HepG2 (cell line): ENCODE data around the gene PCIF1. TPM values are rescaled to one million over a fixed set of nuclear protein-coding genes. Genes with fewer than 3 reads are reported as not detected.

ENCODE experiments used
- DNMT1 ChIP-seq: sonication (generic); formaldehyde crosslinking; IDR thresholded peaks from 2 replicates; pipeline ENCODE4 v1.5.1; 2020; ENCODE audit warnings: mild to moderate bottlenecking, missing genetic modification reagents
- EED ChIP-seq: sonication (generic); formaldehyde crosslinking; IDR thresholded peaks from 2 replicates; pipeline ENCODE4 v1.5.0; 2020; ENCODE audit warnings: mild to moderate bottlenecking, missing genetic modification reagents
- GPN1 ChIP-seq: sonication (generic); formaldehyde crosslinking; IDR thresholded peaks from 2 replicates; pipeline ENCODE4 v1.5.1; 2020; ENCODE audit warnings: missing genetic modification reagents, borderline replicate concordance
- ONECUT2 ChIP-seq: sonication (generic); formaldehyde crosslinking; IDR thresholded peaks from 2 replicates; pipeline ENCODE4 v1.4.0; 2020; ENCODE audit warnings: missing genetic modification reagents
- PAF1 ChIP-seq: IDR thresholded peaks from 2 replicates; pipeline ENCODE4 v1.6.1; 2016; ENCODE audit warnings: missing genetic modification reagents, missing compliant biosample characterization
- PHF20 ChIP-seq: sonication (generic); formaldehyde crosslinking; IDR thresholded peaks from 2 replicates; pipeline ENCODE4 v1.5.0; 2020; ENCODE audit warnings: mild to moderate bottlenecking, missing genetic modification reagents
- PHF8 ChIP-seq: sonication (generic); formaldehyde crosslinking; IDR thresholded peaks from 2 replicates; pipeline ENCODE4 v1.5.0; 2020; ENCODE audit warnings: missing genetic modification reagents
- RFX5 ChIP-seq: IDR thresholded peaks from 2 replicates; pipeline ENCODE4 v1.6.1; 2011; ENCODE audit warnings: low read depth, low read length, improper control_type of control experiment
- TAF1 ChIP-seq: sonication (generic); formaldehyde crosslinking; IDR thresholded peaks from 2 replicates; pipeline ENCODE4 v1.4.0; 2020; ENCODE audit warnings: missing genetic modification reagents
- TCF7L2 ChIP-seq: IDR thresholded peaks from 2 replicates; pipeline ENCODE4 v1.6.1; 2011; ENCODE audit warnings: mild to moderate bottlenecking, low read depth, low read length, moderate library complexity
- TIGD3 ChIP-seq: sonication (generic); formaldehyde crosslinking; IDR thresholded peaks from 2 replicates; pipeline ENCODE4 v1.5.1; 2020; ENCODE audit warnings: mild to moderate bottlenecking, missing genetic modification reagents, borderline replicate concordance
- ZBTB39 ChIP-seq: sonication (generic); formaldehyde crosslinking; IDR thresholded peaks from 2 replicates; pipeline ENCODE4 v1.5.0; 2020; ENCODE audit warnings: missing genetic modification reagents
- ZEB1 ChIP-seq: IDR thresholded peaks from 2 replicates; pipeline ENCODE4 v1.6.1; 2012; ENCODE audit warnings: mild to moderate bottlenecking, low read depth, inconsistent platforms; ENCODE audit not compliant: insufficient replicate concordance
- ZFP36 ChIP-seq: fragments of 150-350 bp; IDR thresholded peaks from 2 replicates; pipeline ENCODE4 v1.6.1; 2018; ENCODE audit warnings: borderline replicate concordance, low read length, low read depth; ENCODE audit not compliant: partially characterized antibody
- ZKSCAN1 ChIP-seq: fragments of 150-350 bp; IDR thresholded peaks from 2 replicates; pipeline ENCODE4 v1.6.1; 2014; ENCODE audit warnings: low read length
- ZKSCAN8 ChIP-seq: IDR thresholded peaks from 2 replicates; pipeline ENCODE4 v1.6.1; 2016; ENCODE audit warnings: borderline replicate concordance, missing genetic modification reagents, missing compliant biosample characterization
- ZMYM4 ChIP-seq: sonication (generic); formaldehyde crosslinking; IDR thresholded peaks from 2 replicates; pipeline ENCODE4 v1.8.1; 2023; ENCODE audit warnings: mild to moderate bottlenecking, missing genetic modification reagents
- ZNF282 ChIP-seq: fragments of 450-650 bp; IDR thresholded peaks from 2 replicates; pipeline ENCODE4 v1.6.1; 2018; ENCODE audit not compliant: partially characterized antibody
- ZNF33A ChIP-seq: sonication (generic); formaldehyde crosslinking; IDR thresholded peaks from 2 replicates; pipeline ENCODE4 v1.5.1; 2020; ENCODE audit warnings: missing genetic modification reagents, mild to moderate bottlenecking, moderate library complexity, borderline replicate concordance
- ZNF589 ChIP-seq: sonication (generic); formaldehyde crosslinking; conservative IDR thresholded peaks from 2 replicates; pipeline ENCODE4 v1.8.0; 2022; ENCODE audit warnings: mild to moderate bottlenecking, moderate library complexity, missing genetic modification reagents
- ZNF639 ChIP-seq: conservative IDR thresholded peaks from 2 replicates; pipeline ENCODE4 v1.6.1; 2018; ENCODE audit warnings: missing genetic modification reagents
- polyA plus RNA-seq, 8 experiments: library from polyadenylated mRNA; depleted of rRNA in 3 of 8; stranded (reverse) in 7 of 8; unstranded in 1 of 8; fragments of >200 nt; fragmentation: Illumina TruSeq in 4 of 8; extraction: Trizol in 4 of 8; gene quantifications; 2 replicates each; pipeline versions ENCODE4 v1.2.1 to v1.2.3, GENCODE V29; 2011 to 2016; ENCODE audit warnings: low read depth in 4 of 8, missing spikeins in 1 of 8, mixed read lengths in 1 of 8; ENCODE audit not compliant: insufficient read depth in 1 of 8
- total RNA-seq, 5 experiments: library from RNA; depleted of rRNA; stranded (reverse); fragments of >200 nt; fragmentation: Illumina TruSeq; extraction: Trizol; gene quantifications; 2 replicates each; pipeline ENCODE4 v1.2.3, GENCODE V29; 2016; ENCODE audit warnings: low read depth in 1 of 5
- TF ChIP-seq, protein P1 (sequence below): sonication (generic); formaldehyde crosslinking; conservative IDR thresholded peaks from 2 replicates; pipeline ENCODE4 v1.4.0; 2020; ENCODE audit warnings: missing genetic modification reagents
- TF ChIP-seq, protein P2 (sequence below): sonication (generic); formaldehyde crosslinking; IDR thresholded peaks from 2 replicates; pipeline ENCODE4 v1.4.0; 2020; ENCODE audit warnings: missing genetic modification reagents

Gene PCIF1
- total and polyA plus RNA-seq, 2 of the 13 experiments (the other 11 are each of a cell fraction or from before 2014, with no cell fraction given): 20.9 to 24.4 TPM

GRCh38 chr20:45909336-45909808, 25.1 kb upstream of the PCIF1 start (continued):
- TF ChIP-seq, protein P1, sequence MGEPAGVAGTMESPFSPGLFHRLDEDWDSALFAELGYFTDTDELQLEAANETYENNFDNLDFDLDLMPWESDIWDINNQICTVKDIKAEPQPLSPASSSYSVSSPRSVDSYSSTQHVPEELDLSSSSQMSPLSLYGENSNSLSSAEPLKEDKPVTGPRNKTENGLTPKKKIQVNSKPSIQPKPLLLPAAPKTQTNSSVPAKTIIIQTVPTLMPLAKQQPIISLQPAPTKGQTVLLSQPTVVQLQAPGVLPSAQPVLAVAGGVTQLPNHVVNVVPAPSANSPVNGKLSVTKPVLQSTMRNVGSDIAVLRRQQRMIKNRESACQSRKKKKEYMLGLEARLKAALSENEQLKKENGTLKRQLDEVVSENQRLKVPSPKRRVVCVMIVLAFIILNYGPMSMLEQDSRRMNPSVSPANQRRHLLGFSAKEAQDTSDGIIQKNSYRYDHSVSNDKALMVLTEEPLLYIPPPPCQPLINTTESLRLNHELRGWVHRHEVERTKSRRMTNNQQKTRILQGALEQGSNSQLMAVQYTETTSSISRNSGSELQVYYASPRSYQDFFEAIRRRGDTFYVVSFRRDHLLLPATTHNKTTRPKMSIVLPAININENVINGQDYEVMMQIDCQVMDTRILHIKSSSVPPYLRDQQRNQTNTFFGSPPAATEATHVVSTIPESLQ: 0 out of 2 replicates have a peak, but pooled peaks have one; percentile 69
- TF ChIP-seq ZMYM4 (CRISPR knock-in tag) (peak; percentile 68), DNMT1 (CRISPR knock-in tag) (peak; percentile 28; the same call in 1 of the 2 replicates), EED (CRISPR knock-in tag) (no peak), TIGD3 (CRISPR knock-in tag) (no peak), ZNF282 (no peak), ZKSCAN1 (no peak), ZNF639 (CRISPR knock-in tag) (no peak), PHF20 (CRISPR knock-in tag) (no peak), PAF1 (CRISPR knock-in tag) (no peak), ONECUT2 (CRISPR knock-in tag) (no peak), ZNF33A (CRISPR knock-in tag) (no peak), GPN1 (CRISPR knock-in tag) (no peak), ZFP36 (no peak), ZBTB39 (no peak), RFX5 (0 out of 2 replicates have a peak, but pooled peaks have one; percentile 19), PHF8 (CRISPR knock-in tag) (peak; percentile 20), ZNF589 (CRISPR knock-in tag) (peak; percentile 87; the same call in 1 of the 2 replicates), TCF7L2 (no peak), TAF1 (CRISPR knock-in tag) (peak; percentile 38; the same call in 1 of the 2 replicates), ZEB1 (no peak), ZKSCAN8 (CRISPR knock-in tag) (no peak)
- TF ChIP-seq, protein P2, sequence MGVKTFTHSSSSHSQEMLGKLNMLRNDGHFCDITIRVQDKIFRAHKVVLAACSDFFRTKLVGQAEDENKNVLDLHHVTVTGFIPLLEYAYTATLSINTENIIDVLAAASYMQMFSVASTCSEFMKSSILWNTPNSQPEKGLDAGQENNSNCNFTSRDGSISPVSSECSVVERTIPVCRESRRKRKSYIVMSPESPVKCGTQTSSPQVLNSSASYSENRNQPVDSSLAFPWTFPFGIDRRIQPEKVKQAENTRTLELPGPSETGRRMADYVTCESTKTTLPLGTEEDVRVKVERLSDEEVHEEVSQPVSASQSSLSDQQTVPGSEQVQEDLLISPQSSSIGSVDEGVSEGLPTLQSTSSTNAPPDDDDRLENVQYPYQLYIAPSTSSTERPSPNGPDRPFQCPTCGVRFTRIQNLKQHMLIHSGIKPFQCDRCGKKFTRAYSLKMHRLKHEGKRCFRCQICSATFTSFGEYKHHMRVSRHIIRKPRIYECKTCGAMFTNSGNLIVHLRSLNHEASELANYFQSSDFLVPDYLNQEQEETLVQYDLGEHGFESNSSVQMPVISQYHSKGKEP (CRISPR knock-in tag): no peak
